GM18858 (cell line): ENCODE results near the gene ENPP7.

Experiments
- ATAC-seq: cut with Tn5 transposase; IDR thresholded peaks from one replicate; pipeline ENCODE4 v1.9.1; 2021; ENCODE audit not compliant: unreplicated experiment

ENPP7 gene

GRCh38 chr17:79702550-79703236 is 28.1 kb upstream of the ENPP7 start:
- ATAC-seq, result no peak

GRCh38 chr17:79704691-79705090 is 26.1 kb upstream of the ENPP7 start:
- no peak for ATAC-seq

GRCh38 chr17:79705674-79706073 is 25.1 kb upstream of the ENPP7 start:
- ATAC-seq, result no peak

- ATAC-seq, result no peak
These were observed 23.6 kb upstream of the ENPP7 start for GRCh38 chr17:79706931-79707850.

GRCh38 chr17:79707931-79708891 is 22.5 kb upstream of the ENPP7 start:
- no peak for ATAC-seq

GRCh38 chr17:79711715-79712305 is 18.9 kb upstream of the ENPP7 start:
- no peak for ATAC-seq

- no peak for ATAC-seq
These were observed 17.4 kb upstream of the ENPP7 start for GRCh38 chr17:79713391-79713790.

GRCh38 chr17:79714176-79715097 is 16.3 kb upstream of the ENPP7 start:
- ATAC-seq, result no peak

GRCh38 chr17:79715098-79715942 is 15.4 kb upstream of the ENPP7 start:
- ATAC-seq, result no peak

- no peak for ATAC-seq
These were observed 14.6 kb upstream of the ENPP7 start for GRCh38 chr17:79715943-79716797.

- ATAC-seq, result no peak
These were observed 9.9 kb upstream of the ENPP7 start for GRCh38 chr17:79720705-79721292.

GRCh38 chr17:79721993-79722671 is 8.6 kb upstream of the ENPP7 start:
- no peak for ATAC-seq

GRCh38 chr17:79722787-79723186 is 8.0 kb upstream of the ENPP7 start:
- ATAC-seq, result no peak

GRCh38 chr17:79728169-79728907 is 2.4 kb upstream of the ENPP7 start:
- ATAC-seq, result no peak

GRCh38 chr17:79728908-79729471 is 1.8 kb upstream of the ENPP7 start:
- ATAC-seq, result no peak

GRCh38 chr17:79729761-79730160 is 982 bp upstream of the ENPP7 start:
- no peak for ATAC-seq
